ENCODE measurements around the gene ITPK1. TPM values are rescaled to one million over a fixed set of nuclear protein-coding genes. Genes with fewer than 3 reads are reported as not detected.
A peak's percentile ranks its signal among the peaks of the same experiment; 100 is the strongest.

The ITPK1 gene
- polyA plus RNA-seq (2011; rRNA removed) (47.0 and 59.1 TPM in 2 replicates), polyA plus RNA-seq (2017; fragmentation: RNase III; extraction: RNeasy Plus Mini Kit Qiagen cat#74134 plus additional on column Dnase treatment) (42.7 to 46.2 TPM (median 42.9 TPM) in 3 replicates), polyA minus RNA-seq (2011; rRNA and poly(A)+ RNA removed) (173 and 199 TPM in 2 replicates)
- polyA plus RNA-seq (2012; cell fraction: cytosol; rRNA removed): 49.6 and 70.1 TPM in 2 replicates
- polyA plus RNA-seq (2012; cell fraction: nucleus; rRNA removed): 57.5 and 66.3 TPM in 2 replicates

DNA sequence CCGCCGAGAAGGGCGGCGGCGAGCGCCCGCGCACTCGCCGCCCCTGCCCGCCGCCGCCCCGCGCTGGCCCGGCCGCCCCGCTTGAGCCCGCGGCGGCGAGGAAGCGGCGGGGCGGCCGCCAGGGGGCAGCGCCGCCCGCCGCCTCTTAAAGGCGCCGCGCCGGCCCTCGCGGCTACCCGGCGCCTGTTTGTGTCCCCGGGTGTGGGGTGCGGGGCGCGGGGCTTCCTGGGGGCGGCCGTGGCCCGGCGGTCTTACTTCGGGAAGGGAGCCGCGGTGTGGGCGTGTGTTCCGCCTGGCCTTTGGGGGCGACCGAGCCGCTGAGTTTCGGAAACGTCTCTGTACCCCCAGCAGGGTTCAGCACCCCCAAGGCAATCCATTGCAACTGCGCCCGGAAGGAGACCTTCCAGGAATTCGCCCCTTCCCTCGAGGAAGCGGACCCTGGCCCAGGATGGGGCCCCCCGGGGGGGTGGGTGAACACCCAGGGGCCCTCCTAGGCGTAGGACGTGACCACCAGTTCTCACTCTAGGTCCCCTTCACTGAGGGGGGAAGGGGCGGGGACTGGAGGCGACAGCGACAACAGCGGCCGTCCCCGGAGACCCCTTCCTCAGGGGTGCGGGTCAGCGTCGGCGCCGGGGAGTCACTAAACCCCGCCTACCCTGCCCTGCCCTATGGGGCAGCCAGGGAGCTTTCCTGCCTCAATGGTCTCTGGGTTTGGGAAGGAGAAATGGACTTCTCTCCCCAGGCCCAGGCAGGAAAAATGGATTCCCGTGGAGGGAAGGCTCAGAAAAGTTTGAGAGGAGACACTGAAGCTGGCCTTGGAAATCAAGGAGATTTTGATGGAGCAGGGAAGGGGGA is at the start of gene ITPK1:
TSS of gene ITPK1 (minus strand) at position 105 of the 855 bp plus-strand sequence. CDS start 762 bp downstream, outside the sequence.
- Histone ChIP-seq H3K4me3 (peak within 1 kb of the TSS; percentile 76), H3K4me1 (peaks cover 20% of the 10 kb centered on the region), H3K27ac (peak within 1 kb of the TSS; percentile 96 to 100), H3K9me3 (no peaks in the 10 kb centered on the region), H3K4me2 (peak within 1 kb of the TSS; percentile 93)
- ChIA-PET POLR2A (interaction anchor here (0.7 to 1.1 kb wide), 3 partner anchors 16 to 164 kb away, joined by 4 to 7 read pairs (median 4); partner anchors contain the start of genes LYSET and MOAP1), CTCF (interaction anchor here (0.8 to 17.9 kb wide), 16 partner anchors 17 to 169 kb away, joined by 3 to 371 read pairs (median 4); partner anchors contain the start of genes GON7 and UBR7)
- FAIRE-seq (no peak), ATAC-seq (peak; percentile 65 to 78), DNase-seq (ENCODE audit: low read depth in 1 of 2, low spot score in 1 of 2) (peak; percentile 58 to 66)
- WGBS (ENCODE audit: missing lambda C conversion rate): 4% methylated on average over 14 of the region's 77 CpGs
- TF ChIP-seq BHLHE40 (IDR thresholded peaks at IDR 0.05; ENCODE audit: low read depth, low read length) (no peak), ESRRA (IDR thresholded peaks at IDR 0.05; ENCODE audit: borderline replicate concordance, low read length) (no peak), SMC3 (IDR thresholded peaks at IDR 0.05) (peak; percentile 59), CHD4 (IDR thresholded peaks at IDR 0.05; ENCODE audit: borderline replicate concordance) (0 out of 2 replicates have a peak, but pooled peaks have one; percentile 24), CTCF (IDR thresholded peaks at IDR 0.05) (peak; percentile 81), HDAC2 (IDR thresholded peaks at IDR 0.05) (no peak), MAFK (IDR thresholded peaks at IDR 0.05; ENCODE audit: partially characterized antibody) (no peak), SREBF2 (IDR thresholded peaks at IDR 0.05) (no peak), RAD21 (conservative IDR thresholded peaks at IDR 0.05 in 1 of 2, IDR thresholded peaks at IDR 0.05 in 1 of 2) (no peak; a peak in 1 of 5 replicates), PHF8 (IDR thresholded peaks at IDR 0.05; ENCODE audit: borderline replicate concordance, low read depth) (peak; percentile 16; the same call in 1 of the 2 replicates)
- TF ChIP-seq, protein P1, sequence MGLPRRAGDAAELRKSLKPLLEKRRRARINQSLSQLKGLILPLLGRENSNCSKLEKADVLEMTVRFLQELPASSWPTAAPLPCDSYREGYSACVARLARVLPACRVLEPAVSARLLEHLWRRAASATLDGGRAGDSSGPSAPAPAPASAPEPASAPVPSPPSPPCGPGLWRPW (IDR thresholded peaks at IDR 0.05): no peak

DNA sequence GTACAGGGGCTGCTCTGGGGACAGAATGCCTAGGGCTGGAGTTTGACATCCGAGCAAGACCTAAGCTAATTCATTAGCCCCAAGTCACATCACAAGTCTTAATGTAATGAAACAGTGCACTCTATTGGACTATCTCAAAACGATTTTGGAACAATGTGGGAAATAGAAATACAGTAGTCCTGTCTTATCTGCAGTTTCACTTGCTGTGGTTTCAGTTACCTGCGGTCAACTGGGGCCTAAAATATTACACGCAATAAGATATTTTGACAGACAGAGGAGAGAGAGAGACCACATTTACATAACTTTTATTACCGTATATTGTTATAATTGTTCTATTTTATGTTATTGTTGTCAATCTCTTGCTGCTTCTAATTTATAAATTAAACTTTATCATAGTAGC is 47.8 kb upstream of the ITPK1 start:
- WGBS (ENCODE audit: missing lambda C conversion rate): 69% methylated on average over 5 of the region's 5 CpGs
- POLR2A ChIA-PET: no interaction called here
- DNase-seq (ENCODE audit: low read depth in 1 of 2, low spot score in 1 of 2): no peak
- Histone ChIP-seq H3K4me3 (no peak overlapping the region), H3K4me2 (no peak overlapping the region), H3K4me1 (0 out of 3 replicates have a peak, but pooled peaks cover 3% of the 10 kb centered on the region), H3K9me3 (no peaks in the 10 kb centered on the region), H3K27ac (no peak overlapping the region)
- TF ChIP-seq FOXS1 (CRISPR knock-in tag; IDR thresholded peaks at IDR 0.05) (no peak), NR3C1 (IDR thresholded peaks at IDR 0.05) (no peak), CHD4 (IDR thresholded peaks at IDR 0.05; ENCODE audit: borderline replicate concordance) (no peak), RAD21 (conservative IDR thresholded peaks at IDR 0.05 in 1 of 2, IDR thresholded peaks at IDR 0.05 in 1 of 2) (0 out of 5 replicates have a peak, but pooled peaks of 1 of the 2 experiments have one; percentile 20), HOXA7 (CRISPR knock-in tag; IDR thresholded peaks at IDR 0.05) (no peak), ESRRA (IDR thresholded peaks at IDR 0.05; ENCODE audit: borderline replicate concordance, low read length) (no peak), TP53 (CRISPR knock-in tag; IDR thresholded peaks at IDR 0.05) (no peak), HDAC2 (IDR thresholded peaks at IDR 0.05) (no peak), CBX2 (IDR thresholded peaks at IDR 0.05; ENCODE audit: borderline replicate concordance, low read depth) (no peak), MAFK (IDR thresholded peaks at IDR 0.05; ENCODE audit: partially characterized antibody) (no peak), JUNB (IDR thresholded peaks at IDR 0.05) (no peak), RFX5 (IDR thresholded peaks at IDR 0.05) (no peak), CTCF (IDR thresholded peaks at IDR 0.05) (0 out of 3 replicates have a peak, but pooled peaks have one; percentile 5), MAZ (IDR thresholded peaks at IDR 0.05; ENCODE audit: borderline replicate concordance, low read depth, low read length) (no peak), CEBPB (IDR thresholded peaks at IDR 0.05) (no peak)
- TF ChIP-seq, protein P2, sequence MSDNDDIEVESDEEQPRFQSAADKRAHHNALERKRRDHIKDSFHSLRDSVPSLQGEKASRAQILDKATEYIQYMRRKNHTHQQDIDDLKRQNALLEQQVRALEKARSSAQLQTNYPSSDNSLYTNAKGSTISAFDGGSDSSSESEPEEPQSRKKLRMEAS (IDR thresholded peaks at IDR 0.05): no peak
- no peak for FAIRE-seq
- ATAC-seq: no peak
- CTCF ChIA-PET: interaction anchor here (0.7 to 3.8 kb wide), 8 partner anchors 9 to 211 kb away, joined by 3 to 16 read pairs (median 4); no protein-coding TSS in a partner anchor
